Panc1 (cell line): Measurements from ENCODE around the gene PCNX1. TPM values are rescaled to one million over a fixed set of nuclear protein-coding genes. Genes with fewer than 3 reads are reported as not detected.

Experiments
- ATAC-seq: fragments of 200-7000 bp; cut with Tn5 transposase; 2 replicates; pipeline ENCODE4 v1.9.1; 2020; ENCODE audit warnings: mild to moderate bottlenecking, moderate library complexity
- BruUV-seq: library from RNA; stranded (reverse); fragments of 400-500 nt; replicated peaks from 2 replicates; lab custom pipeline; 2021; lab: Mats Ljungman, UMichigan
- CTCF ChIA-PET: fragments of 300-600 bp; sonication (Branson Sonifier 250); formaldehyde crosslinking; loops from one replicate; lab custom pipeline; 2022; ENCODE audit warnings: antibody characterized with exemption; lab: Charles Lee
- POLR2A ChIA-PET: fragments of 300-600 bp; sonication (Branson Sonifier 250); formaldehyde crosslinking; loops from one replicate; lab custom pipeline; 2022; ENCODE audit warnings: antibody characterized with exemption; lab: Charles Lee
- DNase-seq: peaks from one replicate; pipeline ENCODE4 v3.0.0-alpha.2; 2010; ENCODE audit warnings: low read depth, low spot score
- H3K27ac ChIP-seq: 2 replicates; pipeline ENCODE4 v1.5.1; 2011; ENCODE audit warnings: mild to moderate bottlenecking, low read length, inconsistent platforms
- H3K27me3 ChIP-seq: fragments of 200-500 bp; sonication (Bioruptor generic); 2 replicates; pipeline ENCODE4 v1.6.0; 2014; ENCODE audit warnings: low read length, inconsistent platforms; ENCODE audit not compliant: control insufficient read depth, insufficient read depth
- H3K36me3 ChIP-seq: fragments of 200-500 bp; sonication (Bioruptor generic); 2 replicates; pipeline ENCODE4 v1.5.1; 2014; ENCODE audit warnings: inconsistent platforms, mild to moderate bottlenecking, low read length, moderate library complexity; ENCODE audit not compliant: control insufficient read depth, insufficient read depth
- H3K4me1 ChIP-seq: 2 replicates; pipeline ENCODE4 v1.5.1; 2011; ENCODE audit warnings: inconsistent platforms, mild to moderate bottlenecking, low read length, moderate library complexity; ENCODE audit not compliant: control insufficient read depth, insufficient read depth
- H3K4me3 ChIP-seq, 2 experiments: 2 replicates each; pipeline ENCODE4 v1.5.1; 2011 to 2012; ENCODE audit warnings: low read depth in 2 of 2, low read length in 2 of 2, mild to moderate bottlenecking in 2 of 2, inconsistent platforms in 1 of 2, moderate library complexity in 1 of 2
- H3K9me3 ChIP-seq: fragments of 200-500 bp; sonication (Bioruptor generic); 2 replicates; pipeline ENCODE4 v1.5.1; 2014; ENCODE audit warnings: low read depth, mild to moderate bottlenecking, inconsistent platforms, low read length, moderate library complexity; ENCODE audit not compliant: control insufficient read depth, insufficient read depth
- POLR2AphosphoS5 ChIP-seq: IDR thresholded peaks from 2 replicates; pipeline ENCODE4 v1.6.1; 2012; ENCODE audit warnings: mild to moderate bottlenecking, low read depth, low read length, moderate library complexity
- SIN3A ChIP-seq: IDR thresholded peaks from 2 replicates; pipeline ENCODE4 v1.6.1; 2012; ENCODE audit warnings: low read depth, mild to moderate bottlenecking, low read length, moderate library complexity, borderline replicate concordance; ENCODE audit not compliant: insufficient read depth
- TCF7L2 ChIP-seq: IDR thresholded peaks from 2 replicates; pipeline ENCODE4 v1.6.1; 2011; ENCODE audit warnings: mild to moderate bottlenecking, low read depth, low read length, inconsistent platforms
- in situ Hi-C: cut with HindIII; loops from 2 replicates; pipeline ENCODE4 v1.10.0; 2016; ENCODE audit warnings: low sequenced_read_pairs, low pct_unique_long_range_greater_than_20kb
- intact Hi-C: fragments of 100-400 bp; cut with micrococcal nuclease; formaldehyde crosslinking; loops from one replicate; pipeline ENCODE4 v1.10.0; 2022; ENCODE audit not compliant: unreplicated experiment
- total RNA-seq: library from RNA; stranded (reverse); gene quantifications from one replicate; pipeline ENCODE4 v1.2.1, GENCODE V29; 2021; ENCODE audit not compliant: unreplicated experiment
- TF ChIP-seq, protein P1 (sequence below): fragments of 450-650 bp; IDR thresholded peaks from 2 replicates; pipeline ENCODE4 v1.5.1; 2017; ENCODE audit warnings: mild to moderate bottlenecking
- TF ChIP-seq, protein P2 (sequence below), 2 experiments: IDR thresholded peaks; 2 replicates each; pipeline ENCODE4 v1.6.1; 2011 to 2012; ENCODE audit warnings: low read depth in 2 of 2, control low read depth in 1 of 2, low read length in 1 of 2, mild to moderate bottlenecking in 1 of 2, moderate library complexity in 1 of 2; ENCODE audit not compliant: insufficient read depth in 1 of 2

Gene PCNX1
- total RNA-seq, 1 experiment from 2014 or later: 30.5 TPM

DNA sequence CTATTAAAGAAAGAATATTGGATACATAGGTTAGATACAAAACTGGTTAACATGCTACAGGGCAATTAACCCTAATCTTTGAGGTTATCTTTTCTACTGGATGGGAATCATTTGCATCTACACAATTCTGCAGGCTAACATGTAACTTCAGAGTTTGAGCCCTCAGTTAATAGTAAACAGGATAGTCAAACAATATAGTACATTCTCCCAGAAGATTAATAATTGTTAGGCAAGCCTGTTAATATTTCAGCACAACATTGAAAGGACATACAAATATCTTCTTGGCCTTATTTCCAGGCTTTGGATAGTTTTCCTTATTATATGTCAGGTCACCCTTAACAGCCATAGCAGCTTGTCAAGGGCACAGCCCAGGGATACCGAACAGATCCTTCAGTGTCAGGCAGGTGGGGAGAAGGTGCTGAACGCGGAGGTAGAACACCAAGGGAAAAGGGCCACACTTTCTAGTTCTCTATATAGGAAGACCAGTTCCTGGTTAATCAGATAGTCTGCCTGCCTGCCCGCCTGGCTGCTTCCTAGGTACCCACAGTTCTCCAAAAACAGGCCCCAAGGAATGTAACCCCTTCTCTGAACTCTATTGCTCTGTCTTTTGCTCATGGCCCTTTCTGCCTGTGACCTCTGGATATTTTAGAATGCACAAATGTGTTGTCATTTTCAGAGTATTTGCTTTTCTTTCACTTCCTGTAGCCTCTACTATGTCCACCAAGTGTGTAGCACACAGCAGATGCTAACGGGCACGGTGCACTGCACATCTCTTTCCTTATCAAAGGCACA, 256.0 kb downstream of the PCNX1 start:
- Histone ChIP-seq H3K27ac (no peak overlapping the region), H3K27me3 (no peaks in the 10 kb centered on the region), H3K4me1 (no peaks in the 10 kb centered on the region), H3K9me3 (no peaks in the 10 kb centered on the region), H3K36me3 (no peaks in the 10 kb centered on the region), H3K4me3 (no peak overlapping the region)
- ATAC-seq (no peak), DNase-seq (no peak)
- BruUV-seq: no TSS peak
- CTCF ChIA-PET: no interaction called here
- intact Hi-C loops (no loop called here), in situ Hi-C loops (no loop called here)
- TF ChIP-seq SIN3A (no peak), TCF7L2 (no peak), POLR2AphosphoS5 (no peak)
- TF ChIP-seq, protein P1, sequence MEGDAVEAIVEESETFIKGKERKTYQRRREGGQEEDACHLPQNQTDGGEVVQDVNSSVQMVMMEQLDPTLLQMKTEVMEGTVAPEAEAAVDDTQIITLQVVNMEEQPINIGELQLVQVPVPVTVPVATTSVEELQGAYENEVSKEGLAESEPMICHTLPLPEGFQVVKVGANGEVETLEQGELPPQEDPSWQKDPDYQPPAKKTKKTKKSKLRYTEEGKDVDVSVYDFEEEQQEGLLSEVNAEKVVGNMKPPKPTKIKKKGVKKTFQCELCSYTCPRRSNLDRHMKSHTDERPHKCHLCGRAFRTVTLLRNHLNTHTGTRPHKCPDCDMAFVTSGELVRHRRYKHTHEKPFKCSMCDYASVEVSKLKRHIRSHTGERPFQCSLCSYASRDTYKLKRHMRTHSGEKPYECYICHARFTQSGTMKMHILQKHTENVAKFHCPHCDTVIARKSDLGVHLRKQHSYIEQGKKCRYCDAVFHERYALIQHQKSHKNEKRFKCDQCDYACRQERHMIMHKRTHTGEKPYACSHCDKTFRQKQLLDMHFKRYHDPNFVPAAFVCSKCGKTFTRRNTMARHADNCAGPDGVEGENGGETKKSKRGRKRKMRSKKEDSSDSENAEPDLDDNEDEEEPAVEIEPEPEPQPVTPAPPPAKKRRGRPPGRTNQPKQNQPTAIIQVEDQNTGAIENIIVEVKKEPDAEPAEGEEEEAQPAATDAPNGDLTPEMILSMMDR: no peak
- TF ChIP-seq, protein P2, sequence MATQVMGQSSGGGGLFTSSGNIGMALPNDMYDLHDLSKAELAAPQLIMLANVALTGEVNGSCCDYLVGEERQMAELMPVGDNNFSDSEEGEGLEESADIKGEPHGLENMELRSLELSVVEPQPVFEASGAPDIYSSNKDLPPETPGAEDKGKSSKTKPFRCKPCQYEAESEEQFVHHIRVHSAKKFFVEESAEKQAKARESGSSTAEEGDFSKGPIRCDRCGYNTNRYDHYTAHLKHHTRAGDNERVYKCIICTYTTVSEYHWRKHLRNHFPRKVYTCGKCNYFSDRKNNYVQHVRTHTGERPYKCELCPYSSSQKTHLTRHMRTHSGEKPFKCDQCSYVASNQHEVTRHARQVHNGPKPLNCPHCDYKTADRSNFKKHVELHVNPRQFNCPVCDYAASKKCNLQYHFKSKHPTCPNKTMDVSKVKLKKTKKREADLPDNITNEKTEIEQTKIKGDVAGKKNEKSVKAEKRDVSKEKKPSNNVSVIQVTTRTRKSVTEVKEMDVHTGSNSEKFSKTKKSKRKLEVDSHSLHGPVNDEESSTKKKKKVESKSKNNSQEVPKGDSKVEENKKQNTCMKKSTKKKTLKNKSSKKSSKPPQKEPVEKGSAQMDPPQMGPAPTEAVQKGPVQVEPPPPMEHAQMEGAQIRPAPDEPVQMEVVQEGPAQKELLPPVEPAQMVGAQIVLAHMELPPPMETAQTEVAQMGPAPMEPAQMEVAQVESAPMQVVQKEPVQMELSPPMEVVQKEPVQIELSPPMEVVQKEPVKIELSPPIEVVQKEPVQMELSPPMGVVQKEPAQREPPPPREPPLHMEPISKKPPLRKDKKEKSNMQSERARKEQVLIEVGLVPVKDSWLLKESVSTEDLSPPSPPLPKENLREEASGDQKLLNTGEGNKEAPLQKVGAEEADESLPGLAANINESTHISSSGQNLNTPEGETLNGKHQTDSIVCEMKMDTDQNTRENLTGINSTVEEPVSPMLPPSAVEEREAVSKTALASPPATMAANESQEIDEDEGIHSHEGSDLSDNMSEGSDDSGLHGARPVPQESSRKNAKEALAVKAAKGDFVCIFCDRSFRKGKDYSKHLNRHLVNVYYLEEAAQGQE (IDR thresholded peaks at IDR 0.05; ENCODE audit: insufficient read depth in 1 of 2, low read depth in 2 of 2, low read length in 1 of 2): no peak
- POLR2A ChIA-PET: no interaction called here

DNA sequence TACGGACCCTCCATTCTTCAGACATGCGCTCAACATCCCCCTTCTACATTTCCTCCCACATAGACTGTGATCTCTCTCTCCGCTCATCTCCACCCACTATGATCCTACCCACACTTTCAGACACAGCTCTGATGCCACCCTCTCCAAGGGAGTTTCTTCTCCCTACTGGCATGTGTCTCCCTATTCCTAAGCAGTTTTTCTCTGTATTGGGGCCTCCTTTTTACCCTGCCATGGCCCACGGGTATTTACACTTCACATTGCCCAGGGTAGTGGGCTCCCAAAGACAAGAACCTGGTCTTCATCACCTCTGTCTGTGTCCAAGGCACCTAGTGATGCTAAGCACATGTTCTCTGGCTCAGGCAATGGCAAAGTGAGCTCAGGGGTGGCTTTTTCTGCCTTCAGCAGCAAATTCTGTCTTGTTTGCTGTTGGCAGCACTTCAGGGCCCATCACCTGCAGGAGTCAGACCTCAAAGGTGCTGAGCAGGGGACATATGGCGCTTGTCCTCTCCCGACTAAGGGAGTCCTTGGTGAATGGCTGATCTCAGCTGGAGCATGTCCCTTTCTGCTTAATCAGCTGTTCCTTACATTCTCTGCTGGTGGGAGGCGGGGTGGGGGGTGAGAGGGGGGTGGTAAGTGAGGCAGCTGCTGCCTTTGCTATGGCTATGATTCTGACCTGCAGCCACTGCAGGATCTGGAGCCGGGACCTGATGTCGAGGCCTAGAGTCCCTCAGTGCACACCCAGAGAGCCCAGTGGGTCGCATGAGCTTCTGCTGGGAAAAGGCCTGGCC, 256.8 kb downstream of the PCNX1 start:
- ATAC-seq (no peak), DNase-seq (no peak)
- BruUV-seq: no TSS peak
- H3K9me3 ChIP-seq: no peaks in the 10 kb centered on the region
- no peaks in the 10 kb centered on the region for H3K27me3 ChIP-seq
- no peaks in the 10 kb centered on the region for H3K4me1 ChIP-seq
- POLR2A ChIA-PET: no interaction called here
- no peak overlapping the region for H3K4me3 ChIP-seq
- intact Hi-C loops (no loop called here), in situ Hi-C loops (no loop called here)
- CTCF ChIA-PET: no interaction called here
- TF ChIP-seq TCF7L2: no peak
- no peak overlapping the region for H3K27ac ChIP-seq
- H3K36me3 ChIP-seq: no peaks in the 10 kb centered on the region

Other genes starting within 250 kb of the PCNX1 start
- 12.1 TPM for gene MAP3K9, start 97.9 kb upstream of the PCNX1 start, total RNA-seq